ENCODE results near the gene SEC14L3.

DNA sequence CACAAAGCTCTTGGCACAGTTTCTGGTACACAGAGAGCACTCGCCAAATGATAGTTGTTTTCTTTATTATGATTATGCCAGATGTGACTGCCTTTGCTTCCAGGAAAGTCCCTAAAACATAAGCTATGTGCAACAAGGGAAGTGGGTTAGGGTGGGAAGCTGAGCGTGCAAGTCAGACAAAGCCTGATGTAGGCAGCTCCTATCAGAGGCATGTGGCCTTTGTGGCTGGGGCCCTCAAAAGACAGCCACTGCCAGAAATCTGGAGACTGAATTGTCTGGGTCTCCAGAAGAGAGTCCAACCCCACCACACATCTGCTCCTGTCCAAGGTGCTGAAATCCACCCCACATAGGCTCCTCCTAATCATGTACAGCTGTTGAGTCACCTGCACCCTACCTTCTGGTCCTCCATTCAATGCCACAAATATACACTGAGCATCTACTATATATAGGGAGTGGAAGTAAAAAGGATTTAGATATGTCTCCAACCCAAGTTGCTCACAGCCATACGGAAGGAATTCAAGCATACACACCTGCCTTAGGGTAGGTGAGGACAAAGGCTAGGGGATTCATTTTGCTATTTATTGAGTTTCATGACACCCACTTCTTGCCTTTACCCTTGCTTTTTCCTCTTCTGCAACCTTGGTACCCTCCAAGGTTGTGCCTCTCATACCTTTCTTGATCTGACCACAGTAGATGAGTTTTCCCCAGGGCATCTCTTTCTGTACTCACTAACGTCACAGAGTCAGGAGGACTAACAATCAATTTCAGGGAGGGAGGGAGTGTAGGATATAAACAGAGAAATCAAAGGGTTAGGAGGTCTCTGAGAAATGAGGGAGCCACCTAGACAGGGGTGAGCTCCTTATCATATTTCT, 12.4 kb downstream of the SEC14L3 start:
- TF ChIP-seq MYC (IDR thresholded peaks at IDR 0.05; ENCODE audit: low read depth, low read length) (no peak), POLR2A (IDR thresholded peaks at IDR 0.05; ENCODE audit: low read depth, low read length) (no peak), JUN (IDR thresholded peaks at IDR 0.05; ENCODE audit: borderline replicate concordance, insufficient read depth, insufficient read length, low read depth) (no peak), EZH2 (IDR thresholded peaks at IDR 0.05; ENCODE audit: borderline replicate concordance, low read depth, low read length, severe bottlenecking) (no peak), FOS (IDR thresholded peaks at IDR 0.05; ENCODE audit: borderline replicate concordance, insufficient read depth, low read length) (no peak), POLR2AphosphoS5 (IDR thresholded peaks at IDR 0.05; ENCODE audit: insufficient read depth, low read depth, low read length) (no peak), GATA2 (IDR thresholded peaks at IDR 0.05; ENCODE audit: insufficient read depth, insufficient read length, low read depth, low read length) (no peak)
- TF ChIP-seq, protein P1, sequence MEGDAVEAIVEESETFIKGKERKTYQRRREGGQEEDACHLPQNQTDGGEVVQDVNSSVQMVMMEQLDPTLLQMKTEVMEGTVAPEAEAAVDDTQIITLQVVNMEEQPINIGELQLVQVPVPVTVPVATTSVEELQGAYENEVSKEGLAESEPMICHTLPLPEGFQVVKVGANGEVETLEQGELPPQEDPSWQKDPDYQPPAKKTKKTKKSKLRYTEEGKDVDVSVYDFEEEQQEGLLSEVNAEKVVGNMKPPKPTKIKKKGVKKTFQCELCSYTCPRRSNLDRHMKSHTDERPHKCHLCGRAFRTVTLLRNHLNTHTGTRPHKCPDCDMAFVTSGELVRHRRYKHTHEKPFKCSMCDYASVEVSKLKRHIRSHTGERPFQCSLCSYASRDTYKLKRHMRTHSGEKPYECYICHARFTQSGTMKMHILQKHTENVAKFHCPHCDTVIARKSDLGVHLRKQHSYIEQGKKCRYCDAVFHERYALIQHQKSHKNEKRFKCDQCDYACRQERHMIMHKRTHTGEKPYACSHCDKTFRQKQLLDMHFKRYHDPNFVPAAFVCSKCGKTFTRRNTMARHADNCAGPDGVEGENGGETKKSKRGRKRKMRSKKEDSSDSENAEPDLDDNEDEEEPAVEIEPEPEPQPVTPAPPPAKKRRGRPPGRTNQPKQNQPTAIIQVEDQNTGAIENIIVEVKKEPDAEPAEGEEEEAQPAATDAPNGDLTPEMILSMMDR (IDR thresholded peaks at IDR 0.05; ENCODE audit: extremely low read depth in 1 of 2, insufficient read depth in 1 of 2, low read depth in 1 of 2, low read length in 2 of 2), result no peak
- TF ChIP-seq, protein P2, sequence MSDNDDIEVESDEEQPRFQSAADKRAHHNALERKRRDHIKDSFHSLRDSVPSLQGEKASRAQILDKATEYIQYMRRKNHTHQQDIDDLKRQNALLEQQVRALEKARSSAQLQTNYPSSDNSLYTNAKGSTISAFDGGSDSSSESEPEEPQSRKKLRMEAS (IDR thresholded peaks at IDR 0.05; ENCODE audit: insufficient read depth, insufficient read length), result no peak
